Hematopoietic multipotent progenitor cell treated with erythropoietin and hydrocortisone succinate and interleukin-3 and kit ligand, for 17 days (in vitro differentiated cells): ENCODE measurements around the gene PPP2R2C.

Experiments used
- DNase-seq: peaks from one replicate; pipeline ENCODE4 v3.0.0-alpha.2; 2015; ENCODE audit warnings: low spot score

The PPP2R2C gene

GRCh38 chr4:6469898-6470501 is 2.4 kb downstream of the PPP2R2C start:
- no peak for DNase-seq

GRCh38 chr4:6469144-6469543 is 3.3 kb downstream of the PPP2R2C start:
- DNase-seq = no peak

GRCh38 chr4:6468376-6468775 is 4.0 kb downstream of the PPP2R2C start:
- no peak for DNase-seq

- DNase-seq = no peak
Measured at GRCh38 chr4:6467600-6467999, 4.8 kb downstream of the PPP2R2C start.

DNA sequence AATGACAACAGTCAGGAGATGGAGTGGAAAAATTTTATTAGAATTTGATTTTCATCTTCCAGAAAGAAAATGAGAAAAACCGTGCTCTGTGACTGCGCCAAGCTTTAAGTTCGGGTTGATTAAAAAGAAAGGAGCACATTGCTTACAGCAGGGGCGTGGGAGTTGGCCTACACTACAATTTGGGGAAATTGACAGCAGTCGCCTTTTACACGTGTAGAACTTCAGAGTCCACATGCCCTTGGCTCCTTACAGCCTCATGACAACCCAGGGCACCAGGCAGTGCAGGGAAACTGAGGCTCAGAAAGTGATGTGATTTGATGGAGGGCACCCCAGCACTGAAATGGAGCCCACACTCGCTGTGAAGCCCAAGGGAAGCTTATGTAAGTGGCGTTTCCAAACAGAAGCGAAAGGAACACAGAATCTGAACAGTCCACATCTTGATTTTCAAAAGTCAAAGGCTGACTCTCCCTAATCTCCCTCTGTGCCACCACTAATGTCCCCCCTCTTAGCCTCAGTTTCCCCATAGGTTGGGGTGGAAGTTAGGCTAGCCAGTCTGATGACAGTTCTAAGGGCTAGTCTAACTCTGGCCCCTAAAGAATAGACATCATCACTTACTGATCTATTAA is 5.5 kb downstream of the PPP2R2C start:
- DNase-seq = no peak

DNA sequence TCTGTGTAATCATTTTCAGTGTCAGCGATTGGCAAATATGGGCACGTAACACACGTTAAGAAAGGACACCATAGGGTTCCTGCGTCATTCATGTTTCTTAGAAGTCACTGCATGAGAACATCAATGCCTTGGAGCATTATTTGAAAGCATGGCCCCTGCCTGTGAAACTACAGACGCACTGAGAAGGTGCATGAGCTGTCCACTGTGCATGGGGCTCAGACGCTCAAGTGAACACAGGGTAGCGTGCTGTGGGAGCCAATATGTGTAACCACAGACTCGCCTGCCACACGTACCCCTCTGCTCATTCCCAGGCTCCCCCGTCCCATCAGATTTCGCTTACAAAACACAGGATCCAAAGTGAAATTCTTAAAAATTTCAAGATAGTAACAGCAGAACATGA is 6.5 kb downstream of the PPP2R2C start:
- no peak for DNase-seq

- no peak for DNase-seq
Measured at GRCh38 chr4:6464842-6465588, 7.4 kb downstream of the PPP2R2C start.

GRCh38 chr4:6463311-6464289 is 8.8 kb downstream of the PPP2R2C start:
- no peak for DNase-seq

- DNase-seq = no peak
Measured at GRCh38 chr4:6461301-6462165, 10.9 kb downstream of the PPP2R2C start.

GRCh38 chr4:6460876-6461275 is 11.5 kb downstream of the PPP2R2C start:
- DNase-seq = no peak

- DNase-seq = no peak
Measured at GRCh38 chr4:6458528-6458927, 13.9 kb downstream of the PPP2R2C start.

DNA sequence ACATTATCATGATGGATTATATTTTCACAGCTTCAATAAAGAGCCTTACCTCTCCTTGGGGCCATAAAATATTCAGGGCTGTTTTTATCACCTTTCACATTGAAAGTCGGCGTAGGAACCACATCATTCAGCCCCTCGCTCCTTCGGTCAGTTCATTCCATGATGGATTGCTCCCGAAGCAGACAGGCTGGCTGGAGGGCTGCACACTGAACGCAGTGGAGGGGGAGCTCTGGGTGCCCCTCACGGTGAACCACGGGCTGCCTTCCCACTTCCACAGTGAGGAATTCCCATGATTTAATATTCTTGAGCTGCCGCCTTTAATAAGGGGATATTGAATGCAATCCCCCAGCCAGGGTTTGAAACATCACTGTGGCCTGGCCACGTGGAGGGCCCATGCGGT is 16.0 kb downstream of the PPP2R2C start:
- DNase-seq = no peak

DNA sequence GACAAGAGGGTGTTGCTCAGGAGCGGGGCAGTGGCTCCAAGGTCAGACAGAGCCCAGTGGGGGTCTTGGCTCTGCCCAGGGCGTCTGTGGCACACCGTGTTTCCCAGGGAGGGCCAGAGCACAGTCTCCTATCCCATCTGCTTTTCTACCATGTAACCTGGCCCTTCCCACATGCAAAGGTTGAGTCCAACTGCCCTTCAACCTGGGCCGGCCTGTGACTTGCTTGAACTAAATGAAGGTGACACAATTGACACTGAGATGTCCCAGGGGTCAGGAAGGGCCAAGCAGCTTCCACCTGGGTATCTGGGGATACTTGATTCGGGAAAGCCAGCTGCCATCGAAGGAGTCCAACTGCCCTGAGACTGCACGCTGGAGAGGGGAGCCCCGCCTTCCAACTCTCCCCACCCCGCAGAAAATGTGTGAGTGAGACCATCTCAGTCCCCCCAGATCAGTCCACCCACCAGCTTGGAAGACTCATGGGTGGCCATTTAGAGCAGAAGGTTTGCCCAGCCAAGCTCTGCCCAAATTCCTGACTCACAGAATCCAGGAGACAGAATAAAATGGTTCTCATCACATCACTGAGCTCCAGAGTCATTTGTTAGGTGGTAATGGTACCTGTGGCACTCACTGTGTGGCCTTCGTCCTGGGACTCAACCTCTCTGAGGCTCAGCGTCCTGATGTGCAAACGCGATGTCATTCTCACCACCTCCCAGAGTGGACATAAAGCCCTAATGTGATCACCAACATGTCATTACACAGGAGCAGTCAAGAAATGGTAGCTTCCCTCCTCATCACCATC is 18.1 kb downstream of the PPP2R2C start:
- DNase-seq = no peak

- DNase-seq = no peak
Measured at GRCh38 chr4:6453688-6453990, 18.8 kb downstream of the PPP2R2C start.

DNA sequence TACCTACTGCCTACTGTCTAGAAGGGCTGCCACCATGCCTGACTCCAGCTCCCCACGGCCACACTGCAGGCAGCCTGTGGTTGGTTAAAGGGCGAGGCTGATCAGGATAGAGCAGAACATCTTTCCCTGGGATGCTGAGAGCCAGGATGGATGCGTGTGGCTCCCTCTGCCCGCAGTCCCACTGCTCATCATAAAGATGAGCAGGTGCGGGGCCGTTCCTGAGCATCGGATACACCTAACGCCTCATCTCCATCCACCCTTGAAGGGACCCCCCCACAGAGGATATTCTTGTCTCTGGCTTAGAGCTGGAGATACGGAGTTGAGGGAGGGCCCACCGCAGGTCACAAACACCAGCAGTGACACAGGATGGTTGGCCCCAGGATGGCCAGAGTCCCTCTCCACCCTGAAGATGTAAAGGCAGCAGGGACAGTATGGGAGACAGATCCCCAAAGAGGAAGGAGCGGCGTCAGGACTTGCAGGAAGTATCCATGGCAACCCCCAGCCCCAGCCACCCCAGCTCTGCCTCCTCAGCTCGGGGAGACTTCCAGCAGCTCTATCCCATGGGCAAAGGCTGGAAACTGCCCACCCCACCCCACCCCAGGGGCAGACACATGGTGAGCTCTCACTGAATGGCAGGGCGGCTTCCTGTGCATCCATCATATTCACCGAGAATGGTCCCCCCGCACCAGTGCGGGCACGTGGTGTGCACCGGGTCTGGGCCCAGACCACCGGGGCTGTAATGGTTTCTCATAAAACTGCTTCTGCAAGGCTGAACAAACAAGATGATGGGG is 19.3 kb downstream of the PPP2R2C start:
- DNase-seq = no peak

DNA sequence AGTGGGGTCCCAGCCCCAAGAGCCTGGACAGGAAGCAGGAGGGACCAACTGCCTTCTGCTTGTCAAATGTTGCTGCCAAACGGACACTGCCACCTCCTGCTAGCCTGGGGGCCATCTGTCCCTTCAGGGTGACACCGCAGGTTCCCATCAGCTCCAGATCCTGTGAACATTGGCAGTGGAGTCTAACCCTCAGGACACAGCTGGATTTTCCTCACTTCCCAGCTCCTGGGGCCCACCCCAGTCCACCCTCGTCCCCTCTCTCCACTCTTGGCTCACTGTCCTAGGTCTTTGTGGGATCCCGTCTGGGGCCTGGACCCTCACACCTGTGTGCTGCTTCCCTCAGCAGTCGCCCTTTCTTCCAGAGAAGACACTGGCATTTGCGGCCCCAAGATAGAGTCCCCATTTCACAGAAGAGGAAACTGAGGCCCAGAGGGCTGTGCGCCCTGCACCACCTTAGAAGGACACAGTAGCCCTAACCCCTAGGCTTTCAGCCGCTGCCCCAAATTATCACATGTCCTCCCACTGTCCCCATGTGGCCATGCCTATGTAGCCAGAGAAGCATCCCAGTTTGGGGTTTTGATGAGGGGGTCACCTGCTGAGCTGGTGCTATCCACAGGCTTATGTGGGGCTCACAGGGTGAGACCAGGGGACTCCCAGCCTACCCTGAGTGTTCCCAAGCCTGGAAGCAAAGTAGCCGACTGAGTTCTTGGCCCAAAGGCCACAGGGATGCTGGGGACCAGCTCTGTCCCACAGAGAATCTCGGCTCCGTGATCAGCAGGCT is 20.1 kb downstream of the PPP2R2C start:
- no peak for DNase-seq

GRCh38 chr4:6451309-6451708 is 21.1 kb downstream of the PPP2R2C start:
- DNase-seq = no peak

- no peak for DNase-seq
Measured at GRCh38 chr4:6450709-6451108, 21.7 kb downstream of the PPP2R2C start.

- DNase-seq = no peak
Measured at GRCh38 chr4:6449746-6450369, 22.6 kb downstream of the PPP2R2C start.
